HEK293 (cell line): Measurements from ENCODE around the gene C10orf67.
A peak's percentile ranks its signal among the peaks of the same experiment; 100 is the strongest.

Experiments used
- GLIS2 ChIP-seq: fragments of 450-650 bp; formaldehyde crosslinking; IDR thresholded peaks from 2 replicates; pipeline ENCODE4 v1.5.1; 2016; ENCODE audit warnings: missing biosample characterization, missing genetic modification characterization
- HOXD13 ChIP-seq: sonication (generic); formaldehyde crosslinking; IDR thresholded peaks from 2 replicates; pipeline ENCODE4 v1.8.0; 2022; ENCODE audit warnings: missing genetic modification reagents, borderline replicate concordance
- MEIS1 ChIP-seq: sonication (generic); formaldehyde crosslinking; IDR thresholded peaks from 2 replicates; pipeline ENCODE4 v1.8.1; 2022; ENCODE audit warnings: missing genetic modification reagents, mild to moderate bottlenecking, borderline replicate concordance
- SCRT1 ChIP-seq: fragments of 450-650 bp; formaldehyde crosslinking; IDR thresholded peaks from 2 replicates; pipeline ENCODE4 v1.5.1; 2016; ENCODE audit warnings: missing biosample characterization, missing genetic modification characterization, borderline replicate concordance
- SCRT2 ChIP-seq: fragments of 450-650 bp; formaldehyde crosslinking; IDR thresholded peaks from 2 replicates; pipeline ENCODE4 v1.5.1; 2016; ENCODE audit warnings: missing biosample characterization, missing genetic modification characterization
- YY2 ChIP-seq: fragments of 450-650 bp; formaldehyde crosslinking; IDR thresholded peaks from 2 replicates; pipeline ENCODE4 v1.5.1; 2016; ENCODE audit warnings: missing biosample characterization, missing genetic modification characterization
- ZBTB21 ChIP-seq: fragments of 450-650 bp; formaldehyde crosslinking; IDR thresholded peaks from 2 replicates; pipeline ENCODE4 v1.5.1; 2017; ENCODE audit warnings: missing biosample characterization, missing genetic modification characterization
- ZNF10 ChIP-seq: fragments of 450-650 bp; formaldehyde crosslinking; IDR thresholded peaks from 2 replicates; pipeline ENCODE4 v1.5.1; 2017; ENCODE audit warnings: missing biosample characterization, missing genetic modification characterization
- ZNF221 ChIP-seq: fragments of 450-650 bp; formaldehyde crosslinking; IDR thresholded peaks from 2 replicates; pipeline ENCODE4 v1.5.1; 2017; ENCODE audit warnings: missing biosample characterization, missing genetic modification characterization, borderline replicate concordance
- ZNF341 ChIP-seq: fragments of 450-650 bp; formaldehyde crosslinking; IDR thresholded peaks from 2 replicates; pipeline ENCODE4; 2016; ENCODE audit warnings: low read depth, missing biosample characterization, missing genetic modification characterization
- ZNF529 ChIP-seq: fragments of 450-650 bp; formaldehyde crosslinking; IDR thresholded peaks from 2 replicates; pipeline ENCODE4 v1.5.1; 2017; ENCODE audit warnings: missing genetic modification characterization, missing biosample characterization; ENCODE audit not compliant: insufficient replicate concordance
- ZNF530 ChIP-seq: fragments of 450-650 bp; formaldehyde crosslinking; IDR thresholded peaks from 2 replicates; pipeline ENCODE4 v1.5.1; 2016; ENCODE audit warnings: low read depth, missing biosample characterization, missing genetic modification characterization
- ZNF558 ChIP-seq: fragments of 450-650 bp; formaldehyde crosslinking; IDR thresholded peaks from 2 replicates; pipeline ENCODE4 v1.5.1; 2016; ENCODE audit warnings: missing biosample characterization, missing genetic modification characterization
- ZNF600 ChIP-seq: fragments of 450-650 bp; formaldehyde crosslinking; IDR thresholded peaks from 2 replicates; pipeline ENCODE4 v1.5.1; 2016; ENCODE audit warnings: missing biosample characterization, missing genetic modification characterization
- ZNF626 ChIP-seq: fragments of 450-650 bp; sonication (Bioruptor Pico); formaldehyde crosslinking; IDR thresholded peaks from 2 replicates; pipeline ENCODE4 v1.5.1; 2018; ENCODE audit warnings: missing biosample characterization, missing genetic modification characterization, inconsistent platforms
- ZNF629 ChIP-seq: fragments of 450-650 bp; formaldehyde crosslinking; IDR thresholded peaks from 2 replicates; pipeline ENCODE4 v1.5.1; 2017; ENCODE audit warnings: missing biosample characterization, missing genetic modification characterization
- ZNF677 ChIP-seq: fragments of 450-650 bp; IDR thresholded peaks from 2 replicates; pipeline ENCODE4 v1.5.0; 2018; ENCODE audit warnings: missing biosample characterization, mild to moderate bottlenecking, missing genetic modification characterization, moderate library complexity
- ZNF707 ChIP-seq: fragments of 450-650 bp; formaldehyde crosslinking; IDR thresholded peaks from 2 replicates; pipeline ENCODE4 v1.5.1; 2016; ENCODE audit warnings: missing biosample characterization, missing genetic modification characterization
- ZNF785 ChIP-seq: fragments of 450-650 bp; formaldehyde crosslinking; IDR thresholded peaks from 2 replicates; pipeline ENCODE4 v1.5.1; 2016; ENCODE audit warnings: missing biosample characterization, missing genetic modification characterization
- ZNF830 ChIP-seq: fragments of 450-650 bp; IDR thresholded peaks from 2 replicates; pipeline ENCODE4 v1.5.0; 2018; ENCODE audit warnings: missing biosample characterization, missing genetic modification characterization, low read depth, mild to moderate bottlenecking, moderate library complexity
- TF ChIP-seq, protein P1 (sequence below): IDR thresholded peaks from 2 replicates; pipeline ENCODE4 v1.6.1; 2011; ENCODE audit warnings: mild to moderate bottlenecking, low read depth, low read length, borderline replicate concordance
- TF ChIP-seq, protein P2 (sequence below): fragments of 450-650 bp; formaldehyde crosslinking; IDR thresholded peaks from 2 replicates; pipeline ENCODE4 v1.5.1; 2016; ENCODE audit warnings: missing biosample characterization, missing genetic modification characterization, low read depth
- TF ChIP-seq, protein P3 (sequence below): fragments of 450-650 bp; formaldehyde crosslinking; optimal IDR thresholded peaks from 2 replicates; pipeline ENCODE3; 2016; ENCODE audit warnings: missing biosample characterization, mild to moderate bottlenecking, missing genetic modification characterization
- TF ChIP-seq, protein P4 (sequence below): sonication (generic); formaldehyde crosslinking; IDR thresholded peaks from 2 replicates; pipeline ENCODE4 v1.8.1; 2022; ENCODE audit warnings: mild to moderate bottlenecking, moderate library complexity, missing genetic modification reagents
- TF ChIP-seq, protein P5 (sequence below): fragments of 450-650 bp; formaldehyde crosslinking; IDR thresholded peaks from 2 replicates; pipeline ENCODE4 v1.5.1; 2016; ENCODE audit warnings: missing biosample characterization, missing genetic modification characterization

C10orf67 gene

DNA sequence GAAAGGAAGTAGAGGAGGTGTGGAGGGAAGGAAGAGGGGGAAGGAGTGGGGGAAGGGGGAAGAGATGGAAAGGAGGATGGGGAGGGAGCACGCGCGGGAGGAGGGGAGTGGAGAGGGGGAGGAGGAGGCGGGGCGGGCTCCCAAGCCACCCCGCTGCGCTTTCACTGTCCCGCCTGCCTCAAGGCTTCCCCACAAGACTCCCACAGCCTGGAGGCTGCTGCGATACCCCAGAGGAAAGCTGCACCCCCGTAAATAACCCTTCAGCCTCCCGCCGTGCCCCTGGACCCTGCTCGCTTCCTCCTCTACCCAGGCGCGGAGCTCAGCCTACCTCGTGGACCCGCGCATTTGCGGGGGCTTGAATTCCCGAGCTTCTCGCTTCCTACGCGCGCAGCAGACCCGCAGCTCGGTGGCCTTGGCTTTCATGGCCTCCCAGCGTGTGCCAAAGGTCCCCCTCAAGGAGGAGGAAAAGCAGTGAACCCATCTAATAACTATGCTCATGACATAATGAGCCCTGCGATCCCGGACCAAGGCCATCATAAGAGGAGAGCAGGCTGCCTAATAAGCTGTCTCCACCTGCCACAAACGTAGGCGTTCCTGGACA is at the start of gene C10orf67 (continued):
- TF ChIP-seq ZNF530, result no peak
- no peak for TF ChIP-seq SCRT2 (tag by site-specific recombination)
- TF ChIP-seq ZNF10 (tag by site-specific recombination), result no peak
- TF ChIP-seq ZNF677, result no peak
- TF ChIP-seq ZNF341, result 0 out of 2 replicates have a peak, but pooled peaks have one; percentile 31
- TF ChIP-seq ZNF529 (tag by site-specific recombination), result no peak
- TF ChIP-seq, protein P1, sequence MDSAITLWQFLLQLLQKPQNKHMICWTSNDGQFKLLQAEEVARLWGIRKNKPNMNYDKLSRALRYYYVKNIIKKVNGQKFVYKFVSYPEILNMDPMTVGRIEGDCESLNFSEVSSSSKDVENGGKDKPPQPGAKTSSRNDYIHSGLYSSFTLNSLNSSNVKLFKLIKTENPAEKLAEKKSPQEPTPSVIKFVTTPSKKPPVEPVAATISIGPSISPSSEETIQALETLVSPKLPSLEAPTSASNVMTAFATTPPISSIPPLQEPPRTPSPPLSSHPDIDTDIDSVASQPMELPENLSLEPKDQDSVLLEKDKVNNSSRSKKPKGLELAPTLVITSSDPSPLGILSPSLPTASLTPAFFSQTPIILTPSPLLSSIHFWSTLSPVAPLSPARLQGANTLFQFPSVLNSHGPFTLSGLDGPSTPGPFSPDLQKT, result no peak
- TF ChIP-seq GLIS2 (tag by site-specific recombination), result peak; percentile 87
- no peak for TF ChIP-seq ZNF707
- no peak for TF ChIP-seq ZNF221
- peak; percentile 54 for TF ChIP-seq ZNF600 (tag by site-specific recombination)
- TF ChIP-seq, protein P2, sequence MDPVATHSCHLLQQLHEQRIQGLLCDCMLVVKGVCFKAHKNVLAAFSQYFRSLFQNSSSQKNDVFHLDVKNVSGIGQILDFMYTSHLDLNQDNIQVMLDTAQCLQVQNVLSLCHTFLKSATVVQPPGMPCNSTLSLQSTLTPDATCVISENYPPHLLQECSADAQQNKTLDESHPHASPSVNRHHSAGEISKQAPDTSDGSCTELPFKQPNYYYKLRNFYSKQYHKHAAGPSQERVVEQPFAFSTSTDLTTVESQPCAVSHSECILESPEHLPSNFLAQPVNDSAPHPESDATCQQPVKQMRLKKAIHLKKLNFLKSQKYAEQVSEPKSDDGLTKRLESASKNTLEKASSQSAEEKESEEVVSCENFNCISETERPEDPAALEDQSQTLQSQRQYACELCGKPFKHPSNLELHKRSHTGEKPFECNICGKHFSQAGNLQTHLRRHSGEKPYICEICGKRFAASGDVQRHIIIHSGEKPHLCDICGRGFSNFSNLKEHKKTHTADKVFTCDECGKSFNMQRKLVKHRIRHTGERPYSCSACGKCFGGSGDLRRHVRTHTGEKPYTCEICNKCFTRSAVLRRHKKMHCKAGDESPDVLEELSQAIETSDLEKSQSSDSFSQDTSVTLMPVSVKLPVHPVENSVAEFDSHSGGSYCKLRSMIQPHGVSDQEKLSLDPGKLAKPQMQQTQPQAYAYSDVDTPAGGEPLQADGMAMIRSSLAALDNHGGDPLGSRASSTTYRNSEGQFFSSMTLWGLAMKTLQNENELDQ, result no peak
- no peak; the same call in 1 of the 2 replicates for TF ChIP-seq ZBTB21
- TF ChIP-seq ZNF830 (tag by site-specific recombination), result no peak
- no peak for TF ChIP-seq MEIS1 (CRISPR knock-in tag)
- TF ChIP-seq, protein P3, sequence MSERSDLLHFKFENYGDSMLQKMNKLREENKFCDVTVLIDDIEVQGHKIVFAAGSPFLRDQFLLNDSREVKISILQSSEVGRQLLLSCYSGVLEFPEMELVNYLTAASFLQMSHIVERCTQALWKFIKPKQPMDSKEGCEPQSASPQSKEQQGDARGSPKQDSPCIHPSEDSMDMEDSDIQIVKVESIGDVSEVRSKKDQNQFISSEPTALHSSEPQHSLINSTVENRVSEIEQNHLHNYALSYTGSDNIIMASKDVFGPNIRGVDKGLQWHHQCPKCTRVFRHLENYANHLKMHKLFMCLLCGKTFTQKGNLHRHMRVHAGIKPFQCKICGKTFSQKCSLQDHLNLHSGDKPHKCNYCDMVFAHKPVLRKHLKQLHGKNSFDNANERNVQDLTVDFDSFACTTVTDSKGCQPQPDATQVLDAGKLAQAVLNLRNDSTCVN, result peak; percentile 88
- no peak; the same call in 1 of the 2 replicates for TF ChIP-seq ZNF558 (tag by site-specific recombination)
- no peak for TF ChIP-seq SCRT1 (tag by site-specific recombination)
- TF ChIP-seq HOXD13 (CRISPR knock-in tag), result no peak
- no peak for TF ChIP-seq ZNF626 (tag by site-specific recombination)
- TF ChIP-seq ZNF785, result no peak
- TF ChIP-seq, protein P4, sequence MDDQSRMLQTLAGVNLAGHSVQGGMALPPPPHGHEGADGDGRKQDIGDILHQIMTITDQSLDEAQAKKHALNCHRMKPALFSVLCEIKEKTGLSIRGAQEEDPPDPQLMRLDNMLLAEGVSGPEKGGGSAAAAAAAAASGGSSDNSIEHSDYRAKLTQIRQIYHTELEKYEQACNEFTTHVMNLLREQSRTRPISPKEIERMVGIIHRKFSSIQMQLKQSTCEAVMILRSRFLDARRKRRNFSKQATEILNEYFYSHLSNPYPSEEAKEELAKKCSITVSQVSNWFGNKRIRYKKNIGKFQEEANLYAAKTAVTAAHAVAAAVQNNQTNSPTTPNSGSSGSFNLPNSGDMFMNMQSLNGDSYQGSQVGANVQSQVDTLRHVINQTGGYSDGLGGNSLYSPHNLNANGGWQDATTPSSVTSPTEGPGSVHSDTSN (CRISPR knock-in tag), result no peak
- TF ChIP-seq, protein P5, sequence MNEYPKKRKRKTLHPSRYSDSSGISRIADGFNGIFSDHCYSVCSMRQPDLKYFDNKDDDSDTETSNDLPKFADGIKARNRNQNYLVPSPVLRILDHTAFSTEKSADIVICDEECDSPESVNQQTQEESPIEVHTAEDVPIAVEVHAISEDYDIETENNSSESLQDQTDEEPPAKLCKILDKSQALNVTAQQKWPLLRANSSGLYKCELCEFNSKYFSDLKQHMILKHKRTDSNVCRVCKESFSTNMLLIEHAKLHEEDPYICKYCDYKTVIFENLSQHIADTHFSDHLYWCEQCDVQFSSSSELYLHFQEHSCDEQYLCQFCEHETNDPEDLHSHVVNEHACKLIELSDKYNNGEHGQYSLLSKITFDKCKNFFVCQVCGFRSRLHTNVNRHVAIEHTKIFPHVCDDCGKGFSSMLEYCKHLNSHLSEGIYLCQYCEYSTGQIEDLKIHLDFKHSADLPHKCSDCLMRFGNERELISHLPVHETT (tag by site-specific recombination), result peak; percentile 49; the same call in 1 of the 2 replicates
- TF ChIP-seq ZNF629 (tag by site-specific recombination), result peak; percentile 69
- TF ChIP-seq YY2, result no peak
